Measurements from ENCODE around the gene CTDNEP1. TPM values are rescaled to one million over a fixed set of nuclear protein-coding genes. Genes with fewer than 3 reads are reported as not detected.

The CTDNEP1 gene
- total and polyA plus RNA-seq, 2 donors, result 40.0 to 89.2 TPM

- H3K27ac ChIP-seq (ENCODE audit: low read depth), result no peak overlapping the region
- no peak for DNase-seq (ENCODE audit: extremely low spot score)
- 94% methylated on average over 16 of the region's 16 CpGs for WGBS
- no peaks in the 10 kb centered on the region for H3K36me3 ChIP-seq (ENCODE audit: insufficient read depth)
- H3K4me3 ChIP-seq (ENCODE audit: low read depth, low read length), result no peak overlapping the region
- H3K4me1 ChIP-seq (ENCODE audit: insufficient read depth), result no peaks in the 10 kb centered on the region
Measured at GRCh38 chr17:7284911-7285310, 33.4 kb upstream of the CTDNEP1 start.

- Histone ChIP-seq H3K4me1 (ENCODE audit: insufficient read depth) (no peaks in the 10 kb centered on the region), H3K4me3 (ENCODE audit: low read depth, low read length) (no peak overlapping the region), H3K36me3 (ENCODE audit: insufficient read depth) (no peaks in the 10 kb centered on the region), H3K27ac (ENCODE audit: low read depth) (no peak overlapping the region)
- no peak for DNase-seq (ENCODE audit: extremely low spot score)
- WGBS, result 79% methylated on average over 18 of the region's 18 CpGs
Measured at GRCh38 chr17:7283471-7284216, 32.1 kb upstream of the CTDNEP1 start.

- Histone ChIP-seq H3K27ac (ENCODE audit: low read depth) (no peak overlapping the region), H3K4me3 (ENCODE audit: low read depth, low read length) (no peak overlapping the region), H3K4me1 (ENCODE audit: insufficient read depth) (no peaks in the 10 kb centered on the region), H3K36me3 (ENCODE audit: insufficient read depth) (no peaks in the 10 kb centered on the region)
- WGBS, result 38% methylated on average over 6 of the region's 6 CpGs
- DNase-seq (ENCODE audit: extremely low spot score), result no peak
Measured at GRCh38 chr17:7282752-7283321, 31.3 kb upstream of the CTDNEP1 start.

GRCh38 chr17:7281953-7282751 lies 30.6 kb upstream of the CTDNEP1 start:
- Histone ChIP-seq H3K4me1 (ENCODE audit: insufficient read depth) (no peaks in the 10 kb centered on the region), H3K4me3 (ENCODE audit: low read depth, low read length) (peak overlapping the region; percentile 45), H3K36me3 (ENCODE audit: insufficient read depth) (no peaks in the 10 kb centered on the region), H3K27ac (ENCODE audit: low read depth) (no peak overlapping the region)
- WGBS, result 2% methylated on average over 43 of the region's 43 CpGs
- DNase-seq (ENCODE audit: extremely low spot score), result no peak

- Histone ChIP-seq H3K4me1 (ENCODE audit: insufficient read depth) (no peaks in the 10 kb centered on the region), H3K4me3 (ENCODE audit: low read depth, low read length) (peak within 1 kb of the TSS; percentile 45), H3K27ac (ENCODE audit: low read depth) (peak within 1 kb of the TSS; percentile 62), H3K36me3 (ENCODE audit: insufficient read depth) (no peaks in the 10 kb centered on the region)
- DNase-seq (ENCODE audit: extremely low spot score), result peak; percentile 79
- under 1% methylated on average over 71 of the region's 71 CpGs for WGBS
Measured at GRCh38 chr17:7281074-7281952, 29.8 kb upstream of the CTDNEP1 start, which contains the start of gene SLC2A4. TSS of gene SLC2A4 (plus strand) at chr17:7281718. CDS start at chr17:7281935, 217 bp downstream.

GRCh38 chr17:7280519-7281073 lies 29.1 kb upstream of the CTDNEP1 start:
- H3K4me1 ChIP-seq (ENCODE audit: insufficient read depth), result no peaks in the 10 kb centered on the region

GRCh38 chr17:7279448-7279847 lies 27.9 kb upstream of the CTDNEP1 start:
- no peaks in the 10 kb centered on the region for H3K36me3 ChIP-seq (ENCODE audit: insufficient read depth)
- DNase-seq (ENCODE audit: extremely low spot score), result no peak
- no peak overlapping the region for H3K4me3 ChIP-seq (ENCODE audit: low read depth, low read length)
- H3K4me1 ChIP-seq (ENCODE audit: insufficient read depth), result no peaks in the 10 kb centered on the region
- 81% methylated on average over 8 of the region's 8 CpGs for WGBS
- H3K27ac ChIP-seq (ENCODE audit: low read depth), result no peak overlapping the region

More at GRCh38 chr17:7280519-7281073, 29.1 kb upstream of the CTDNEP1 start:
- Histone ChIP-seq H3K36me3 (ENCODE audit: insufficient read depth) (no peaks in the 10 kb centered on the region), H3K4me3 (ENCODE audit: low read depth, low read length) (peak overlapping the region; percentile 29), H3K27ac (ENCODE audit: low read depth) (peak overlapping the region; percentile 62)
- WGBS, result under 1% methylated on average over 29 of the region's 29 CpGs
- peak; percentile 71 for DNase-seq (ENCODE audit: extremely low spot score)

- Histone ChIP-seq H3K27ac (ENCODE audit: low read depth) (no peak overlapping the region), H3K4me1 (ENCODE audit: insufficient read depth) (no peaks in the 10 kb centered on the region), H3K4me3 (ENCODE audit: low read depth, low read length) (no peak overlapping the region), H3K36me3 (ENCODE audit: insufficient read depth) (no peaks in the 10 kb centered on the region)
- WGBS, result 35% methylated on average over 1 of the region's 1 CpG
- DNase-seq (ENCODE audit: extremely low spot score), result no peak
Measured at GRCh38 chr17:7266784-7267183, 15.2 kb upstream of the CTDNEP1 start.

- Histone ChIP-seq H3K27ac (ENCODE audit: low read depth) (no peak overlapping the region), H3K4me3 (ENCODE audit: low read depth, low read length) (no peak overlapping the region), H3K4me1 (ENCODE audit: insufficient read depth) (no peaks in the 10 kb centered on the region), H3K36me3 (ENCODE audit: insufficient read depth) (no peaks in the 10 kb centered on the region)
- WGBS, result 47% methylated on average over 4 of the region's 4 CpGs
- no peak for DNase-seq (ENCODE audit: extremely low spot score)
Measured at GRCh38 chr17:7263801-7264078, 12.2 kb upstream of the CTDNEP1 start.

GRCh38 chr17:7262935-7263800 lies 11.6 kb upstream of the CTDNEP1 start:
- no peak for DNase-seq (ENCODE audit: extremely low spot score)
- Histone ChIP-seq H3K4me3 (ENCODE audit: low read depth, low read length) (peak overlapping the region; percentile 10), H3K4me1 (ENCODE audit: insufficient read depth) (no peaks in the 10 kb centered on the region), H3K36me3 (ENCODE audit: insufficient read depth) (no peaks in the 10 kb centered on the region), H3K27ac (ENCODE audit: low read depth) (peak overlapping the region; percentile 57)
- WGBS, result 8% methylated on average over 26 of the region's 26 CpGs

- DNase-seq (ENCODE audit: extremely low spot score), result no peak
- 4% methylated on average over 64 of the region's 64 CpGs for WGBS
- H3K27ac ChIP-seq (ENCODE audit: low read depth), result peak within 1 kb of the TSS; percentile 72
- peak within 1 kb of the TSS; percentile 48 for H3K4me3 ChIP-seq (ENCODE audit: low read depth, low read length)
- no peaks in the 10 kb centered on the region for H3K4me1 ChIP-seq (ENCODE audit: insufficient read depth)
- H3K36me3 ChIP-seq (ENCODE audit: insufficient read depth), result no peaks in the 10 kb centered on the region
Measured at GRCh38 chr17:7262192-7262934, 10.8 kb upstream of the CTDNEP1 start, which contains the start of gene CLDN7. TSS of gene CLDN7 (minus strand) at chr17:7262478. CDS start at chr17:7262043, 435 bp downstream.

Measured in urinary bladder (tissue), 4 donors.